ENCODE results near the gene CDK18.

CDK18 gene

DNA sequence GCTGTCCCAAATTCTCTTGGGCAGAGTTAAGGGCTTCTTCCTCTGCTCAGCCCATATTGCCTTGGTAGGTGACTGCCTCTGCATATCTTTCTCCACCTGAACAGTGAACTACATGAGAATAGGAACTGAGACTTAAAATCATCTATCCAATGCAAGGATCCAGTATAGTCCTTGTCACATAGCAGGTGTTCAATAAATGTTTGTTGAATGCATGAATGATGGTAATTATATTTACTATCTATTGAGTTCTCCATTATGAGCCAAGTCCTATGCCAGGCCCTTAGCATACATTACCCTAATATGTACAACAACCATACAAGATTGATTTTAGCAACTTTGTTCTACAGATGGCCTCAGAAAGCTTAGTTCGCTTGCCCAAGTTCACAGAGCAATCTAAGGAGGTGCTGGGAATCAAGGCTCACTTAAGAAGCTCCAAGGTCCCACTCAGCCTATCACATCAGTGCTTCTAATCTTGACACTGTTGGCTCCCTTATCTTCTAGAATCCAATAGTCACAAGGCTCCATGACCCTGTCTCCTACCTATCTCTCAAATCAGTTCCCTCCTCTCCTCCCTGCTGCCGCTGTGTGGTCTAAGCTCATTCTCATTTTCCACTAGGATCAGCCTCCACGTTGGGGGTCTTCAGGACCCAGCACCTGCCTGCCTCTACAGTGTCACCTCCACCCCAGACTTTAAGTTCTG is 2.2 kb upstream of the CDK18 start:
- no peak for DNase-seq (ENCODE audit: extremely low spot score, insufficient read length, low read depth)
- FAIRE-seq: no peak

- FAIRE-seq: no peak
- no peak for DNase-seq (ENCODE audit: extremely low spot score, insufficient read length, low read depth)
These were observed 1.5 kb upstream of the CDK18 start for GRCh38 chr1:205502992-205503391.

- no peak for DNase-seq (ENCODE audit: extremely low spot score, insufficient read length, low read depth)
- FAIRE-seq: no peak
These were observed 734 bp downstream of the CDK18 start for GRCh38 chr1:205505076-205505729.

GRCh38 chr1:205505791-205506190 is 1.3 kb downstream of the CDK18 start:
- no peak for FAIRE-seq
- no peak for DNase-seq (ENCODE audit: extremely low spot score, insufficient read length, low read depth)

DNA sequence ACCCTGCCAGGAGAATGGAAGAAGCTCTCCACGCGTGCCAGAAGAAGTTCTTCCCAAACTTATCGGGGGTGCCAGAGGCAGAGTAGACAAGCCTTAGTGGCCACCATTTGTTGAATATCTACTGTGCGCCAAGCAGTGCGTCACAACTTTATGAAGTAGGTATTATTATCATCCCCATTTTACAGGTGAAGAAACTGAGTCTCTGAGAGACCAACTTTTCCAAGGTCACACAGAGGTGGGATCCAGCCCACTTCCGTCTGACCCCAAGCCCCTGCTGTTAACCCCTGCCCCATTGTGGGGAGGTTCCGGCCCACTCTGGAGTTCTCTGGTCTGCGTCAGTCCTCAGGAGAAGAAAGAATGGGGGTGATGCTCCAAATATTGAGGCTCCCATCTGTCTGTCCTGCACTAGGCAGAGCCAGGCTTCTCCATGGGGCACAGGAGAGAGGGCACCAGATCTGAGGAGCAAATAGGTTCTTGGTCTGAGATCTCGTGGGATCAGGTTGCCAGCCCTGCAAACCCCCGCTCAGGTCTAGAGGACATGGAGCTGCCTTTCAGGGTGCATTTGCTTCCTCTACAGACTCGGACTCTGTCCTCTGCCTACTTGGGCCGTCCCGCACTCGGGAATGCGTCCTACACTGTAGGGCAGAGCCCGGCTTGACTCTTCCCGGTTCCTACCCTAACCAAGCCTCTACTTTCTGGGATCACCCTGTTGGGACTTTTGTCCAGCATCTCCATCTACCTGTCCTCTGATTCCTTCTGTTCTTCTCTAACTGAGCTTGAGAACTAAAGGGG is 2.1 kb downstream of the CDK18 start:
- DNase-seq (ENCODE audit: extremely low spot score, insufficient read length, low read depth): no peak
- FAIRE-seq: no peak

GRCh38 chr1:205508227-205508714 is 3.8 kb downstream of the CDK18 start:
- no peak for FAIRE-seq
- no peak for DNase-seq (ENCODE audit: extremely low spot score, insufficient read length, low read depth)

DNA sequence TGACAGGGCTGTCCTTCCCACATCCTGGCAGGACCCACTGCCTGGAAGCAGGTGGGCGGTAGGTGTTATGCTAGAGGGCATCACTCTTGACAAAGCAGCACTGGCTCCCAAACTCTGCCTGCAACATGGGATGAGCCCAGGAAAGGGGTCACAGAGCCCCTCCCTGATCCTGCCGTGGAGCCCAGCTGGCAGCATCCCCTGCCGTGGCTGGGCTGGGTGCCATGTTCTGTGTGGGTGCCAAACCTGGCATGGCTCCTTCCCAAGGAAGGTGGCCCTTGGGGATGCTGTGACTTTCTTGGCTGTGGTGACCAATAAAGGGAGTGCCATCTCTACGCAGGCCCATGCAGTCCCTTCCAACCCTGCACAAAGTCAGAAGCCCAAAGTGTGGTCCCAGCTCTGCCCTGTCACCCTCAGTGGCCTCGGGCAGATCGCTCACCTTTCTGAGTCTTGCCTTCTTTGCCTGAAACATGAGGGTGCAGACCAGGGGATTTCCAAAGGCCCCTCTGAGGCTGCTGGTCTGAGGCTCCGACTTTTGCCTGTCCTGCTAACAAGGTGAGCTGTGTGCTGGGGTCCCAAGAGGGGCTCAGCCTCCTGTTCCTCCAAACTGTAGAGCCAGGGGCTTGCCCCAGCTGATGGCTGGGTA is 6.0 kb downstream of the CDK18 start:
- no peak for DNase-seq (ENCODE audit: extremely low spot score, insufficient read length, low read depth)
- no peak for FAIRE-seq

- no peak for DNase-seq (ENCODE audit: extremely low spot score, insufficient read length, low read depth)
These were observed 6.5 kb downstream of the CDK18 start for GRCh38 chr1:205510951-205511330.

DNA sequence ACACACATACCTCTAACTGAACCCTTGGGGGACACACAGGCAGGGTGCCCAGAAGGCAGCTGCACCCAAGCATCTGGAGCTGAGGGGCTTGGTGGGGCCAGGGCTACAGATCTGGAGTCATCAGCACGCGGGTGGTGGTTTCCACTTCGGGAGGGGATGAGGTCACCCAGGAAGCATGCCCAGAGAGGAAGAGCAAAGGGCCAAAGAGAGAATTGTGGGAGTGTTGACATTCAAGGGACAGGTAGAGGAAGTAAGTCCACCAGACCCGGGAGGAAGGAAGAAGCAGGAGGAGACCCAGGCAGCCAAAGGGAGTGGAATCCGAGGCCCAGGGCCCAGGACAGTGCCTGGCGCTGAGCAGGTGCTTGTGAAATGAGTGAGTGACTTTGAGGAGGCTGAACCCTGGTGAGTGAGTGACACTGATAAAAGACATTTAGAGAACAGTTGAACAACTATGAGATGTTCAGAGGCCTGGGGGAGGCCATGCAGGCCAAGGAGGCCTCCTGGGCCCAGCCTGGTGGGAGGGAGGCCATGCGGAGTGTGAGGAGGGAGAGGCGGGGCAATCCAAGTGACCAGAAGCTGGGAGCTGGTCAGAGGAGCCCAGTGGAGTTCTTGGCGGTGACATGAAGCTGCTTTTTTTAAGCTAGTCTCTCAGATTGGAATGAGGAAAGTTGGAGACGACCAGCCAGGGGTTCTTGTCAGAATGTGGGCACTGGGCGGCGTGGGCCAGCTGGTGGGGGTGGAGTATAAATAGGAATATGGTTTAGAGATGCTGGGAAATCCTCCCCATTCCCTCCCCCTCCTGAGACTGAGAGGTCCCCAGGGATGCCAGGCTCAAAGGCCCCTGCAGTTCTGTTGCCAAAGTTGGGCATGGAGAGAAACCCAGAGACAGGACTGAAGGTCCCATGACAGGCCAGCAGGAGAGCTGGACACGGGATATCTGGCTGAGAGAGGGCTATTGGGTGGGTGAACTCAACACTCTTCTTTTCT is 7.9 kb downstream of the CDK18 start:
- FAIRE-seq (no peak), DNase-seq (ENCODE audit: extremely low spot score, insufficient read length, low read depth) (no peak)

More at GRCh38 chr1:205510951-205511330, 6.5 kb downstream of the CDK18 start:
- no peak for FAIRE-seq

DNA sequence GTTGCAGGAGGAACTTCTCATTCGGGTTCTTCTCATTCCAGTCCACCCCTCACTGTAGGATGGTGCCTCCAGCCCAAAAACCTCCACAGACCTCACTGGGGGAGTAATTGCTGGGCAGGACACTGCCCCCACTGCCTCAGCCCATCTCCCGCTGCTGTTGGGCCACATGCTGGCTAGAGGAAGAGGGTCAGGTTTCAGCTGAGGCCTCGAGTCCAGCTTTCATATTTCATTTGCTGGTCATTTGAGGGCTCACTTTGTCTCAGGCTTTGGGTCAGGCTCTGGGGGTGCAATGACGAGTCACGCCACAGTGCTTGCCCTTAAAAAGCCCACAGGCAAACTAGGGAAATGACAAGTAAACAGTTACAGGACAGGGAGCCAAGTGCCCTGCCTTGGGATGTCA is 9.3 kb downstream of the CDK18 start:
- FAIRE-seq (no peak), DNase-seq (ENCODE audit: extremely low spot score, insufficient read length, low read depth) (no peak)

GRCh38 chr1:205514211-205515142 is 10.0 kb downstream of the CDK18 start:
- no peak for DNase-seq (ENCODE audit: extremely low spot score, insufficient read length, low read depth)
- no peak for FAIRE-seq

DNA sequence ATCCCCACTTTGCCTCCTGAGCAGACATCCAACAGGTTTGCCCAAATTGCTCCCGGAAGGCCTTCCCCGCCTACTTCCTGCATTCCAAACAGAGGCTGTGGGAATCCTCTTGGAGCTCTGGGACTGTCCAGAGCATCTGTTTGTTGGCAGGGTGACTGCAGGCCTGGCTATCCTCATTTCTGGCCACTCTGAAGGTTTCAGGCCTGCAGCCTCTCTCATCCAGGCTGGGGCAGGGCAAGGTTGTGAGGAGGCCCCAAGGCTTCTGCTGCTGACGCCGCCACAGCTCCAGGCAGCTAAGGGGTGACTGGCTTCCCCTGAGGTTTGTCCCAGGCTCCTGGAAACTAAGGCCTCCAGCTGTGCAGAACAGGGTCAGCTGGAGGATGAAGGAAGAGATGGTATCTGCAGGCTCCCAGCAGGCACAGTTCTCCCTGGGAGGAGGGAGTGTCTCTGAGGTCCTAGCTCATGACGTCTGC is 11.3 kb downstream of the CDK18 start:
- no peak for FAIRE-seq
- no peak for DNase-seq (ENCODE audit: extremely low spot score, insufficient read length, low read depth)

GRCh38 chr1:205516362-205516761 is 11.9 kb downstream of the CDK18 start:
- no peak for DNase-seq (ENCODE audit: extremely low spot score, insufficient read length, low read depth)
- FAIRE-seq: no peak

GRCh38 chr1:205517288-205517687 is 12.8 kb downstream of the CDK18 start:
- DNase-seq (ENCODE audit: extremely low spot score, insufficient read length, low read depth): no peak
- no peak for FAIRE-seq

DNA sequence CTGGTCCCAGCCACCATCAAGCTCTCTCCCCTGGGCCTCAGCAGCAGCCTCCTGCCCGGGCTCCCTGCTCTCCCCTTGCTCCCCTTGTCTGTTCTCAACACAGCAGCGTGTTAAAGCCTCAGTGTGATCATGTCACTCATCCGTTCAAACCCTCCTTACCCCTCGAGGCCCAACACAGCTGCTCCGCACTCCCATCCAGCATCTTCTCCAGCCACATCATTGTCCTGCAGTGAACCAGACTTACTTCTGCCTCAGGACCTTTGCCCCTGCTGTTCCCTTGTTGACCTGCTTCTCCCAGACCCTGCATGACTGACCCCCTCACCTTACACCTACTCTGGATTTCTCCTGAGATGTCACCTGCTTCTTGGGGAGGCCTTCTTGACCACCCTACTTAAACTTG is 13.3 kb downstream of the CDK18 start:
- DNase-seq (ENCODE audit: extremely low spot score, insufficient read length, low read depth) (no peak), FAIRE-seq (no peak)

DNA sequence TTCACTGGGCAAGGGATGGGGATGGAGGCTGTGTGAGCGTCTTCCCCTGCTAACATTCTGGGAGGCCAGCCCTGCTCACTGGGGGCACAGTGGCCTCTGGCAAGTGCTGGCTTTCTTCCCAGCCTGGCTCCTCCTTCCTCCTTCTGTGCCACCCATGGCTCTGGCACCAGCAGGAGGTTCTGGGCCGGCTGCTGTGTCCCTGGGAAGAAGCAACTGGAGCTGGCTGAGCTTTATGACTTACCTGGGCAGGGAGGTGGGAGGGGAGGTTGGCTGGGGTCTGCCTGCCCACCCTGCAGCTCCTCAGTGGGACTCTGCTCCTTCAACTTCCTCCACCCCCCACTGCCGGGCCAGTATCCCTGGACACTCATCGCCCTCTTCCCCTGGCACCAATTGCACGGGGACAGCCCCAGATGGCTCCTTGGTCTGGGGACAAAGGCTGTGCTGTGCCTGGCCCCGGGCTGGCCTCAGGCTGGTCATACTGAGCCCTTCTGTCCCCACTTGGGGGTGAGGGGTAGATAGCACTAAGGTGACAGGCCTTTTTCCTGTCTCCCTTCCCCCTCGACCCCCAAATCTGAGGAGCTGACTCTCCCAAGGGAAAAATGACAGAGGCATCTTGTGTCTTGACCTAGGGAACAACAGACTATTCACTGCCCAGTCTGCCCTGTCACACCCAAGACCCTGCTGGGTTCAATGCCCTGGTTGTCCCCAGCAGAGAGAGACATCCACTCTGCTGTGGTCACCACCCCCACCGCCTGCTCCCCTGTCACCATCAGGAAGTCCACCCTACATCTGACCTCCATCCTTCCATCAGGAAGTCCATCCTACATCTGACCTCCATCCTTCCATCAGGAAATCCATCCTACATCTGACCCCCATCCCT is 14.4 kb downstream of the CDK18 start:
- DNase-seq (ENCODE audit: extremely low spot score, insufficient read length, low read depth) (no peak), FAIRE-seq (no peak)

- DNase-seq (ENCODE audit: extremely low spot score, insufficient read length, low read depth) (no peak), FAIRE-seq (no peak)
These were observed 15.2 kb downstream of the CDK18 start for GRCh38 chr1:205519541-205520131.

Measured in GM18507 (cell line).